ENCODE results near the gene BLOC1S4.

BLOC1S4 gene

GRCh38 chr4:6739920-6740319 lies 23.9 kb downstream of the BLOC1S4 start:
- no peak for DNase-seq (ENCODE audit: low spot score in 2 of 2)
- Mint-ChIP-seq H3K4me1 (peaks cover 15% of the 10 kb centered on the region), H3K36me3 (no peaks in the 10 kb centered on the region), H3K9me3 (no peaks in the 10 kb centered on the region), H3K4me3 (no peak overlapping the region), H3K27ac (no peak overlapping the region)
- no peak for ATAC-seq

GRCh38 chr4:6740347-6740746 lies 24.4 kb downstream of the BLOC1S4 start:
- Mint-ChIP-seq H3K9me3 (no peaks in the 10 kb centered on the region), H3K4me3 (no peak overlapping the region), H3K4me1 (peaks cover 15% of the 10 kb centered on the region), H3K36me3 (no peaks in the 10 kb centered on the region), H3K27ac (no peak overlapping the region)
- no peak for ATAC-seq
- DNase-seq (ENCODE audit: low spot score in 2 of 2) = no peak

GRCh38 chr4:6742507-6742906 lies 26.5 kb downstream of the BLOC1S4 start:
- Mint-ChIP-seq H3K4me3 (no peak overlapping the region), H3K9me3 (no peaks in the 10 kb centered on the region), H3K4me1 (peaks cover 15% of the 10 kb centered on the region), H3K36me3 (no peaks in the 10 kb centered on the region), H3K27ac (no peak overlapping the region)
- ATAC-seq (no peak), DNase-seq (ENCODE audit: low spot score in 2 of 2) (no peak)

GRCh38 chr4:6742989-6743388 lies 27.0 kb downstream of the BLOC1S4 start:
- Mint-ChIP-seq H3K27ac (no peak overlapping the region), H3K4me1 (peaks cover 15% of the 10 kb centered on the region), H3K9me3 (no peaks in the 10 kb centered on the region), H3K4me3 (no peak overlapping the region), H3K36me3 (no peaks in the 10 kb centered on the region)
- ATAC-seq (no peak), DNase-seq (ENCODE audit: low spot score in 2 of 2) (no peak)

- H3K4me3 Mint-ChIP-seq = no peak overlapping the region
- H3K27ac Mint-ChIP-seq = peak overlapping the region; percentile 75
- peak; percentile 4 for ATAC-seq
- H3K9me3 Mint-ChIP-seq = no peaks in the 10 kb centered on the region
- peaks cover 20% of the 10 kb centered on the region for H3K4me1 Mint-ChIP-seq
- no peak for DNase-seq (ENCODE audit: low spot score in 2 of 2)
- H3K36me3 Mint-ChIP-seq = no peaks in the 10 kb centered on the region
Observed at GRCh38 chr4:6746721-6747293, 30.8 kb downstream of the BLOC1S4 start.

GRCh38 chr4:6747294-6748051 lies 31.5 kb downstream of the BLOC1S4 start:
- no peak for DNase-seq (ENCODE audit: low spot score in 2 of 2)
- peak; percentile 14 for ATAC-seq
- Mint-ChIP-seq H3K9me3 (no peaks in the 10 kb centered on the region), H3K4me3 (no peak overlapping the region), H3K4me1 (peaks cover 19% of the 10 kb centered on the region), H3K27ac (peak overlapping the region; percentile 75), H3K36me3 (no peaks in the 10 kb centered on the region)

- Mint-ChIP-seq H3K27ac (peak overlapping the region; percentile 35), H3K9me3 (no peaks in the 10 kb centered on the region), H3K4me3 (no peak overlapping the region), H3K4me1 (peaks cover 11% of the 10 kb centered on the region), H3K36me3 (no peaks in the 10 kb centered on the region)
- ATAC-seq (no peak), DNase-seq (ENCODE audit: low spot score in 2 of 2) (no peak)
Observed at GRCh38 chr4:6748286-6748685, 32.3 kb downstream of the BLOC1S4 start.

GRCh38 chr4:6749340-6750171 lies 33.6 kb downstream of the BLOC1S4 start:
- DNase-seq (ENCODE audit: low spot score in 2 of 2) (no peak), ATAC-seq (no peak)
- Mint-ChIP-seq H3K27ac (peak overlapping the region; percentile 95), H3K4me1 (peaks cover 11% of the 10 kb centered on the region), H3K36me3 (no peaks in the 10 kb centered on the region), H3K4me3 (no peak overlapping the region), H3K9me3 (no peaks in the 10 kb centered on the region)

- Mint-ChIP-seq H3K27ac (peak overlapping the region; percentile 95), H3K4me1 (peaks cover 11% of the 10 kb centered on the region), H3K36me3 (no peaks in the 10 kb centered on the region), H3K9me3 (no peaks in the 10 kb centered on the region), H3K4me3 (peak overlapping the region; percentile 75)
- no peak for DNase-seq (ENCODE audit: low spot score in 2 of 2)
- ATAC-seq = no peak
Observed at GRCh38 chr4:6750286-6751221, 34.6 kb downstream of the BLOC1S4 start.

- DNase-seq (ENCODE audit: low spot score in 2 of 2) = peak in 1 of 2 donors; percentile 60
- H3K4me1 Mint-ChIP-seq = peaks cover 11% of the 10 kb centered on the region
- ATAC-seq = peak; percentile 52
- H3K4me3 Mint-ChIP-seq = peak overlapping the region; percentile 75
- peak overlapping the region; percentile 95 for H3K27ac Mint-ChIP-seq
- no peaks in the 10 kb centered on the region for H3K9me3 Mint-ChIP-seq
- no peaks in the 10 kb centered on the region for H3K36me3 Mint-ChIP-seq
Observed at GRCh38 chr4:6751611-6752485, 35.9 kb downstream of the BLOC1S4 start.

- no peak overlapping the region for H3K4me3 Mint-ChIP-seq
Observed at GRCh38 chr4:6752486-6752829, 36.5 kb downstream of the BLOC1S4 start.

GRCh38 chr4:6753103-6753560 lies 37.2 kb downstream of the BLOC1S4 start:
- Mint-ChIP-seq H3K27ac (no peak overlapping the region), H3K4me3 (no peak overlapping the region), H3K4me1 (peaks cover 11% of the 10 kb centered on the region), H3K36me3 (no peaks in the 10 kb centered on the region), H3K9me3 (no peaks in the 10 kb centered on the region)
- ATAC-seq (no peak), DNase-seq (ENCODE audit: low spot score in 2 of 2) (no peak)

More at GRCh38 chr4:6752486-6752829, 36.5 kb downstream of the BLOC1S4 start:
- no peaks in the 10 kb centered on the region for H3K9me3 Mint-ChIP-seq
- H3K36me3 Mint-ChIP-seq = no peaks in the 10 kb centered on the region
- peak overlapping the region; percentile 95 for H3K27ac Mint-ChIP-seq
- DNase-seq (ENCODE audit: low spot score in 2 of 2) (no peak), ATAC-seq (no peak)
- peaks cover 11% of the 10 kb centered on the region for H3K4me1 Mint-ChIP-seq

- no peaks in the 10 kb centered on the region for H3K9me3 Mint-ChIP-seq
- H3K4me3 Mint-ChIP-seq = no peak overlapping the region
- H3K36me3 Mint-ChIP-seq = no peaks in the 10 kb centered on the region
- ATAC-seq (no peak), DNase-seq (ENCODE audit: low spot score in 2 of 2) (no peak)
- H3K4me1 Mint-ChIP-seq = peaks cover 11% of the 10 kb centered on the region
- H3K27ac Mint-ChIP-seq = no peak overlapping the region
Observed at GRCh38 chr4:6753891-6754290, 37.9 kb downstream of the BLOC1S4 start.

GRCh38 chr4:6754481-6755087 lies 38.6 kb downstream of the BLOC1S4 start:
- H3K36me3 Mint-ChIP-seq = no peaks in the 10 kb centered on the region
- H3K27ac Mint-ChIP-seq = no peak overlapping the region
- DNase-seq (ENCODE audit: low spot score in 2 of 2) (no peak), ATAC-seq (no peak)
- peaks cover 11% of the 10 kb centered on the region for H3K4me1 Mint-ChIP-seq
- H3K4me3 Mint-ChIP-seq = no peak overlapping the region
- H3K9me3 Mint-ChIP-seq = no peaks in the 10 kb centered on the region

All from stimulated activated effector memory CD8-positive, alpha-beta T cell treated with anti-CD3 and anti-CD28 coated beads, Interleukin-12 subunit alpha, Interleukin-12 subunit beta, amount 100 ng/mL, for 72 hours (primary cell).